SK-N-SH (cell line): ENCODE results near the gene ZNF407. TPM values are rescaled to one million over a fixed set of nuclear protein-coding genes. Genes with fewer than 3 reads are reported as not detected.

Experiments used
- CTCF ChIA-PET: fragments of 300-600, 350-600 bp; formaldehyde crosslinking; extraction: SDS; loops from one replicate; lab custom pipeline; 2021; lab: Yijun Ruan, JAX
- POLR2A ChIA-PET: fragments of 350-600 bp; sonication (Branson Sonifier 250); formaldehyde crosslinking; extraction: SDS; loops from one replicate; lab custom pipeline; 2020; ENCODE audit warnings: antibody characterized with exemption, inconsistent platforms; lab: Yijun Ruan, JAX
- DNase-seq: peaks from one replicate; pipeline ENCODE4 v3.0.0; 2012
- H2AFZ ChIP-seq: fragments of 200-600 bp; sonication (generic); 2 replicates; pipeline ENCODE4 v1.8.1; 2016; ENCODE audit warnings: antibody characterized with exemption, mild to moderate bottlenecking, low read depth
- H3F3A ChIP-seq: fragments of 200-600 bp; sonication (generic); replicated peaks from 2 replicates; pipeline ENCODE3; 2016; ENCODE audit warnings: antibody characterized with exemption, mild to moderate bottlenecking; ENCODE audit not compliant: insufficient read depth
- H3K27ac ChIP-seq, 2 experiments: fragments of 200-500 bp in 1 of 2; fragments of 200-600 bp in 1 of 2; sonication (Bioruptor generic) in 1 of 2; sonication (generic), shearing (Covaris generic) in 1 of 2; 2 replicates each; pipeline versions ENCODE4 v1.5.1 to v1.6.1; 2014 to 2016; ENCODE audit warnings: low read depth in 2 of 2, inconsistent platforms in 1 of 2, low read length in 1 of 2, mild to moderate bottlenecking in 1 of 2, mixed read lengths in 1 of 2
- H3K27me3 ChIP-seq: fragments of 200-600 bp; sonication (generic), shearing (Covaris generic); 2 replicates; pipeline ENCODE4 v1.6.1; 2016; ENCODE audit warnings: mixed run types; ENCODE audit not compliant: insufficient read depth
- H3K36me3 ChIP-seq, 2 experiments: fragments of 200-500 bp in 1 of 2; fragments of 200-600 bp in 1 of 2; sonication (Bioruptor generic) in 1 of 2; sonication (generic) in 1 of 2; replicated peaks in 1 of 2; 2 replicates each; pipeline versions ENCODE3 to v1.5.1; 2014 to 2016; ENCODE audit warnings: low read length in 1 of 2, mild to moderate bottlenecking in 1 of 2; ENCODE audit not compliant: insufficient read depth in 2 of 2, control insufficient read depth in 1 of 2
- H3K4me1 ChIP-seq, 2 experiments: fragments of 200-500 bp in 1 of 2; fragments of 200-600 bp in 1 of 2; sonication (Bioruptor generic) in 1 of 2; sonication (generic), shearing (Covaris generic) in 1 of 2; 2 replicates each; pipeline versions ENCODE4 v1.5.1 to v1.6.1; 2014 to 2016; ENCODE audit warnings: low read depth in 1 of 2, low read length in 1 of 2, mixed run types in 1 of 2; ENCODE audit not compliant: insufficient read depth in 2 of 2, control insufficient read depth in 1 of 2
- H3K4me2 ChIP-seq: fragments of 200-600 bp; sonication (generic), shearing (Covaris generic); 2 replicates; pipeline ENCODE4 v1.6.1; 2017; ENCODE audit warnings: mixed run types
- H3K4me3 ChIP-seq, 2 experiments: fragments of 200-500 bp in 1 of 2; fragments of 200-600 bp in 1 of 2; sonication (Bioruptor generic) in 1 of 2; sonication (generic), shearing (Covaris generic) in 1 of 2; 2 replicates each; pipeline versions ENCODE4 v1.5.1 to v1.8.1; 2014 to 2016; ENCODE audit warnings: low read depth in 2 of 2, inconsistent platforms in 1 of 2, low read length in 1 of 2, mild to moderate bottlenecking in 1 of 2, mixed read lengths in 1 of 2, moderate library complexity in 1 of 2
- H3K79me2 ChIP-seq: fragments of 200-600 bp; sonication (generic); 2 replicates; pipeline ENCODE4 v1.8.1; 2017; ENCODE audit warnings: mild to moderate bottlenecking; ENCODE audit not compliant: insufficient read depth
- H3K9ac ChIP-seq: fragments of 200-600 bp; sonication (generic); 2 replicates; pipeline ENCODE4 v1.6.1; 2017; ENCODE audit warnings: mixed run types
- H3K9me2 ChIP-seq: fragments of 200-600 bp; sonication (generic); 2 replicates; pipeline ENCODE4 v1.6.1; 2017; ENCODE audit warnings: mixed run types
- H3K9me3 ChIP-seq: fragments of 200-600 bp; sonication (generic); 2 replicates; pipeline ENCODE4 v1.6.1; 2017; ENCODE audit warnings: mixed run types, mild to moderate bottlenecking, moderate library complexity
- H4K20me1 ChIP-seq: fragments of 200-600 bp; sonication (generic); 2 replicates; pipeline ENCODE4 v1.6.1; 2017; ENCODE audit warnings: mild to moderate bottlenecking, mixed run types; ENCODE audit not compliant: insufficient read depth
- FOSL2 ChIP-seq: IDR thresholded peaks from 2 replicates; pipeline ENCODE4 v1.4.0; 2012; ENCODE audit warnings: low read depth, mild to moderate bottlenecking, moderate library complexity, borderline replicate concordance
- GATA2 ChIP-seq: sonication (generic); formaldehyde crosslinking; IDR thresholded peaks from 2 replicates; pipeline ENCODE4 v1.5.0; 2020; ENCODE audit warnings: mild to moderate bottlenecking, missing genetic modification reagents
- MEF2A ChIP-seq: IDR thresholded peaks from 2 replicates; pipeline ENCODE4 v1.4.0; 2012; ENCODE audit warnings: low read depth, borderline replicate concordance
- NFIC ChIP-seq: IDR thresholded peaks from 2 replicates; pipeline ENCODE4 v1.4.0; 2012; ENCODE audit warnings: borderline replicate concordance
- NRF1 ChIP-seq: IDR thresholded peaks from 2 replicates; pipeline ENCODE4 v1.6.1; 2012; ENCODE audit warnings: low read depth, mild to moderate bottlenecking, low read length
- RCOR1 ChIP-seq: fragments of 150-350 bp; IDR thresholded peaks from 2 replicates; pipeline ENCODE4 v1.6.1; 2017; ENCODE audit warnings: antibody characterized with exemption, low read length
- RFX5 ChIP-seq: IDR thresholded peaks from 2 replicates; pipeline ENCODE4 v1.6.1; 2012; ENCODE audit warnings: mild to moderate bottlenecking, improper control_type of control experiment, low read length
- TAF1 ChIP-seq: IDR thresholded peaks from 2 replicates; pipeline ENCODE4 v1.6.1; 2012; ENCODE audit warnings: low read depth, mild to moderate bottlenecking, low read length, moderate library complexity, borderline replicate concordance
- WGBS: methylation state at CpG from one replicate; pipeline ENCODE4 v1.1.6; 2017; ENCODE audit warnings: low lambda C conversion rate; 5-methylcytosine and 5-hydroxymethylcytosine counted together
- polyA plus RNA-seq, 3 experiments: library from polyadenylated mRNA; depleted of rRNA; stranded (reverse); fragments of >200 nt; gene quantifications; 2 replicates each; pipeline ENCODE4 v1.2.3, GENCODE V29; 2012
- TF ChIP-seq, protein P1 (sequence below): IDR thresholded peaks from 2 replicates; pipeline ENCODE4 v1.6.1; 2012; ENCODE audit warnings: mild to moderate bottlenecking, low read depth, low read length, moderate library complexity
- TF ChIP-seq, protein P2 (sequence below): fragments of 200-600 bp; sonication (generic); IDR thresholded peaks from 2 replicates; pipeline ENCODE4 v1.6.1; 2017; ENCODE audit warnings: antibody characterized with exemption, mild to moderate bottlenecking, moderate library complexity
- TF ChIP-seq, protein P3 (sequence below): fragments of 150-350 bp; IDR thresholded peaks from 2 replicates; pipeline ENCODE4 v1.6.1; 2017; ENCODE audit warnings: antibody characterized with exemption, low read length, low read depth, borderline replicate concordance

ZNF407 gene
- polyA plus RNA-seq, 1 of the 3 experiments (the other 2 are of a cell fraction) = 2.6 TPM

DNA sequence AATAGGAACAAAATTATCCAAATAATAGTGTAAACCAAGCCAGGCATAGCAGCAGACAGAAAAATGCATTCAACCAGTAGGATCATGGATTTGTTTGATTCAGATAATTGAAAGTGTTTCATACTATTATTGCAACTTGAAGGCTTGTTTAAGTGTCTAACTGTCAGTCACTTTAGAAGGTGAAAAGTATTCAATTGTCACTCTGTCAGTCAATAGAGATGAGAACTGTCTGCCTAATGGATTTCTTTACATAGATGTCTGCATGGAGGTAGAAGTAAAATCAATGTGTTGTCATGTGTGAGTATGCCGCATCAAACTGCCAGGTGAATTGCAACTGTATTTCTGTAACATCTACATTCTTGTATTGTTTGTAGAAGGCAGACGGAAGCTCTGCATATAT, 65.0 kb downstream of the ZNF407 start:
- H3K36me3 ChIP-seq = no peaks in the 10 kb centered on the region
- WGBS = 50% methylated on average over 2 of the region's 2 CpGs

More for the DNA sequence above, 65.0 kb downstream of the ZNF407 start:
- Histone ChIP-seq H3K9ac (no peak overlapping the region), H3K79me2 (no peaks in the 10 kb centered on the region), H2AFZ (no peak overlapping the region), H3K27ac (no peak overlapping the region), H3K27me3 (no peaks in the 10 kb centered on the region), H3K4me2 (no peak overlapping the region), H4K20me1 (no peaks in the 10 kb centered on the region), H3K9me3 (no peaks in the 10 kb centered on the region), H3K9me2 (peaks cover 3% of the 10 kb centered on the region; the same call in 1 of the 2 replicates), H3K4me3 (no peak overlapping the region), H3F3A (no peaks in the 10 kb centered on the region)
- ChIA-PET POLR2A (no interaction called here), CTCF (interaction anchor here (0.6 kb wide), 1 partner anchor 463 kb away, joined by 3 read pairs; no protein-coding TSS in a partner anchor)
- no peak for DNase-seq
- TF ChIP-seq, protein P1, sequence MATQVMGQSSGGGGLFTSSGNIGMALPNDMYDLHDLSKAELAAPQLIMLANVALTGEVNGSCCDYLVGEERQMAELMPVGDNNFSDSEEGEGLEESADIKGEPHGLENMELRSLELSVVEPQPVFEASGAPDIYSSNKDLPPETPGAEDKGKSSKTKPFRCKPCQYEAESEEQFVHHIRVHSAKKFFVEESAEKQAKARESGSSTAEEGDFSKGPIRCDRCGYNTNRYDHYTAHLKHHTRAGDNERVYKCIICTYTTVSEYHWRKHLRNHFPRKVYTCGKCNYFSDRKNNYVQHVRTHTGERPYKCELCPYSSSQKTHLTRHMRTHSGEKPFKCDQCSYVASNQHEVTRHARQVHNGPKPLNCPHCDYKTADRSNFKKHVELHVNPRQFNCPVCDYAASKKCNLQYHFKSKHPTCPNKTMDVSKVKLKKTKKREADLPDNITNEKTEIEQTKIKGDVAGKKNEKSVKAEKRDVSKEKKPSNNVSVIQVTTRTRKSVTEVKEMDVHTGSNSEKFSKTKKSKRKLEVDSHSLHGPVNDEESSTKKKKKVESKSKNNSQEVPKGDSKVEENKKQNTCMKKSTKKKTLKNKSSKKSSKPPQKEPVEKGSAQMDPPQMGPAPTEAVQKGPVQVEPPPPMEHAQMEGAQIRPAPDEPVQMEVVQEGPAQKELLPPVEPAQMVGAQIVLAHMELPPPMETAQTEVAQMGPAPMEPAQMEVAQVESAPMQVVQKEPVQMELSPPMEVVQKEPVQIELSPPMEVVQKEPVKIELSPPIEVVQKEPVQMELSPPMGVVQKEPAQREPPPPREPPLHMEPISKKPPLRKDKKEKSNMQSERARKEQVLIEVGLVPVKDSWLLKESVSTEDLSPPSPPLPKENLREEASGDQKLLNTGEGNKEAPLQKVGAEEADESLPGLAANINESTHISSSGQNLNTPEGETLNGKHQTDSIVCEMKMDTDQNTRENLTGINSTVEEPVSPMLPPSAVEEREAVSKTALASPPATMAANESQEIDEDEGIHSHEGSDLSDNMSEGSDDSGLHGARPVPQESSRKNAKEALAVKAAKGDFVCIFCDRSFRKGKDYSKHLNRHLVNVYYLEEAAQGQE = no peak
- no peak for TF ChIP-seq NFIC
- TF ChIP-seq FOSL2 = no peak
- no peak for TF ChIP-seq GATA2
- TF ChIP-seq, protein P2, sequence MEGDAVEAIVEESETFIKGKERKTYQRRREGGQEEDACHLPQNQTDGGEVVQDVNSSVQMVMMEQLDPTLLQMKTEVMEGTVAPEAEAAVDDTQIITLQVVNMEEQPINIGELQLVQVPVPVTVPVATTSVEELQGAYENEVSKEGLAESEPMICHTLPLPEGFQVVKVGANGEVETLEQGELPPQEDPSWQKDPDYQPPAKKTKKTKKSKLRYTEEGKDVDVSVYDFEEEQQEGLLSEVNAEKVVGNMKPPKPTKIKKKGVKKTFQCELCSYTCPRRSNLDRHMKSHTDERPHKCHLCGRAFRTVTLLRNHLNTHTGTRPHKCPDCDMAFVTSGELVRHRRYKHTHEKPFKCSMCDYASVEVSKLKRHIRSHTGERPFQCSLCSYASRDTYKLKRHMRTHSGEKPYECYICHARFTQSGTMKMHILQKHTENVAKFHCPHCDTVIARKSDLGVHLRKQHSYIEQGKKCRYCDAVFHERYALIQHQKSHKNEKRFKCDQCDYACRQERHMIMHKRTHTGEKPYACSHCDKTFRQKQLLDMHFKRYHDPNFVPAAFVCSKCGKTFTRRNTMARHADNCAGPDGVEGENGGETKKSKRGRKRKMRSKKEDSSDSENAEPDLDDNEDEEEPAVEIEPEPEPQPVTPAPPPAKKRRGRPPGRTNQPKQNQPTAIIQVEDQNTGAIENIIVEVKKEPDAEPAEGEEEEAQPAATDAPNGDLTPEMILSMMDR = no peak
- TF ChIP-seq MEF2A = no peak
- no peak for TF ChIP-seq RFX5
- no peak for TF ChIP-seq RCOR1
- TF ChIP-seq, protein P3, sequence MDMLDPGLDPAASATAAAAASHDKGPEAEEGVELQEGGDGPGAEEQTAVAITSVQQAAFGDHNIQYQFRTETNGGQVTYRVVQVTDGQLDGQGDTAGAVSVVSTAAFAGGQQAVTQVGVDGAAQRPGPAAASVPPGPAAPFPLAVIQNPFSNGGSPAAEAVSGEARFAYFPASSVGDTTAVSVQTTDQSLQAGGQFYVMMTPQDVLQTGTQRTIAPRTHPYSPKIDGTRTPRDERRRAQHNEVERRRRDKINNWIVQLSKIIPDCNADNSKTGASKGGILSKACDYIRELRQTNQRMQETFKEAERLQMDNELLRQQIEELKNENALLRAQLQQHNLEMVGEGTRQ = no peak
- no peak for TF ChIP-seq TAF1
- no peak for TF ChIP-seq NRF1
- TF ChIP-seq, all 33 proteins: peak for 0
- H3K4me1 ChIP-seq = no peaks in the 10 kb centered on the region; a peak in 1 of 4 replicates
